ENCODE data around the gene SLC26A1.

The SLC26A1 gene

GRCh38 chr4:993111-994029 is at the start of gene SLC26A1:
TSS of gene SLC26A1 (minus strand) at chr4:993404. CDS start at chr4:991703, 1,701 bp downstream.
- peaks cover 29% of the 10 kb centered on the region for H3K27me3 ChIP-seq (ENCODE audit: control insufficient read depth, insufficient read depth, low read length)
- peak within 1 kb of the TSS; percentile 42 for H3K27ac ChIP-seq (ENCODE audit: low read depth, low read length)
- no peak within 1 kb of the TSS for H3K4me3 ChIP-seq (ENCODE audit: low read depth, low read length)
- no peak within 1 kb of the TSS for H3K9ac ChIP-seq (ENCODE audit: low read depth, low read length)
- no peaks in the 10 kb centered on the region for H3K36me3 ChIP-seq (ENCODE audit: control insufficient read depth, insufficient read depth, low read length)
- H3K4me1 ChIP-seq (ENCODE audit: control insufficient read depth, insufficient read depth, low read length): no peaks in the 10 kb centered on the region
- no peaks in the 10 kb centered on the region for H3K9me3 ChIP-seq (ENCODE audit: control insufficient read depth, insufficient read depth, low read length)

GRCh38 chr4:1042352-1043055 is 49.3 kb upstream of the SLC26A1 start:
- Histone ChIP-seq H3K9me3 (ENCODE audit: control insufficient read depth, insufficient read depth, low read length) (no peaks in the 10 kb centered on the region), H3K27ac (ENCODE audit: low read depth, low read length) (no peak overlapping the region), H3K27me3 (ENCODE audit: control insufficient read depth, insufficient read depth, low read length) (peaks cover 23% of the 10 kb centered on the region; the same call in 1 of the 2 replicates), H3K4me3 (ENCODE audit: low read depth, low read length) (no peak overlapping the region), H3K36me3 (ENCODE audit: control insufficient read depth, insufficient read depth, low read length) (no peaks in the 10 kb centered on the region), H3K9ac (ENCODE audit: low read depth, low read length) (no peak overlapping the region), H3K4me1 (ENCODE audit: control insufficient read depth, insufficient read depth, low read length) (peaks cover 5% of the 10 kb centered on the region; the same call in 1 of the 2 replicates)

- Histone ChIP-seq H3K9me3 (ENCODE audit: control insufficient read depth, insufficient read depth, low read length) (no peaks in the 10 kb centered on the region), H3K27ac (ENCODE audit: low read depth, low read length) (peak overlapping the region; percentile 40), H3K27me3 (ENCODE audit: control insufficient read depth, insufficient read depth, low read length) (peaks cover 23% of the 10 kb centered on the region; the same call in 1 of the 2 replicates), H3K36me3 (ENCODE audit: control insufficient read depth, insufficient read depth, low read length) (no peaks in the 10 kb centered on the region), H3K9ac (ENCODE audit: low read depth, low read length) (no peak overlapping the region), H3K4me1 (ENCODE audit: control insufficient read depth, insufficient read depth, low read length) (peaks cover 5% of the 10 kb centered on the region; the same call in 1 of the 2 replicates), H3K4me3 (ENCODE audit: low read depth, low read length) (no peak overlapping the region)
These were observed 48.7 kb upstream of the SLC26A1 start for GRCh38 chr4:1041936-1042330.

GRCh38 chr4:1041147-1041935 is 48.1 kb upstream of the SLC26A1 start:
- H3K27ac ChIP-seq (ENCODE audit: low read depth, low read length): peak overlapping the region; percentile 40
- peaks cover 23% of the 10 kb centered on the region; the same call in 1 of the 2 replicates for H3K27me3 ChIP-seq (ENCODE audit: control insufficient read depth, insufficient read depth, low read length)
- H3K4me3 ChIP-seq (ENCODE audit: low read depth, low read length): no peak overlapping the region
- H3K4me1 ChIP-seq (ENCODE audit: control insufficient read depth, insufficient read depth, low read length): peaks cover 5% of the 10 kb centered on the region; the same call in 1 of the 2 replicates
- H3K9me3 ChIP-seq (ENCODE audit: control insufficient read depth, insufficient read depth, low read length): no peaks in the 10 kb centered on the region
- no peaks in the 10 kb centered on the region for H3K36me3 ChIP-seq (ENCODE audit: control insufficient read depth, insufficient read depth, low read length)
- H3K9ac ChIP-seq (ENCODE audit: low read depth, low read length): no peak overlapping the region

GRCh38 chr4:1040344-1041146 is 47.3 kb upstream of the SLC26A1 start:
- no peaks in the 10 kb centered on the region for H3K36me3 ChIP-seq (ENCODE audit: control insufficient read depth, insufficient read depth, low read length)
- H3K9ac ChIP-seq (ENCODE audit: low read depth, low read length): no peak overlapping the region
- peaks cover 22% of the 10 kb centered on the region; the same call in 1 of the 2 replicates for H3K27me3 ChIP-seq (ENCODE audit: control insufficient read depth, insufficient read depth, low read length)
- H3K9me3 ChIP-seq (ENCODE audit: control insufficient read depth, insufficient read depth, low read length): no peaks in the 10 kb centered on the region
- no peak overlapping the region for H3K4me3 ChIP-seq (ENCODE audit: low read depth, low read length)
- no peak overlapping the region for H3K27ac ChIP-seq (ENCODE audit: low read depth, low read length)
- peaks cover 5% of the 10 kb centered on the region; the same call in 1 of the 2 replicates for H3K4me1 ChIP-seq (ENCODE audit: control insufficient read depth, insufficient read depth, low read length)

GRCh38 chr4:1039493-1040343 is 46.5 kb upstream of the SLC26A1 start:
- Histone ChIP-seq H3K27ac (ENCODE audit: low read depth, low read length) (no peak overlapping the region), H3K27me3 (ENCODE audit: control insufficient read depth, insufficient read depth, low read length) (peaks cover 13% of the 10 kb centered on the region; the same call in 1 of the 2 replicates), H3K9me3 (ENCODE audit: control insufficient read depth, insufficient read depth, low read length) (no peaks in the 10 kb centered on the region), H3K9ac (ENCODE audit: low read depth, low read length) (no peak overlapping the region), H3K4me3 (ENCODE audit: low read depth, low read length) (no peak overlapping the region), H3K36me3 (ENCODE audit: control insufficient read depth, insufficient read depth, low read length) (no peaks in the 10 kb centered on the region), H3K4me1 (ENCODE audit: control insufficient read depth, insufficient read depth, low read length) (peaks cover 5% of the 10 kb centered on the region; the same call in 1 of the 2 replicates)

DNA sequence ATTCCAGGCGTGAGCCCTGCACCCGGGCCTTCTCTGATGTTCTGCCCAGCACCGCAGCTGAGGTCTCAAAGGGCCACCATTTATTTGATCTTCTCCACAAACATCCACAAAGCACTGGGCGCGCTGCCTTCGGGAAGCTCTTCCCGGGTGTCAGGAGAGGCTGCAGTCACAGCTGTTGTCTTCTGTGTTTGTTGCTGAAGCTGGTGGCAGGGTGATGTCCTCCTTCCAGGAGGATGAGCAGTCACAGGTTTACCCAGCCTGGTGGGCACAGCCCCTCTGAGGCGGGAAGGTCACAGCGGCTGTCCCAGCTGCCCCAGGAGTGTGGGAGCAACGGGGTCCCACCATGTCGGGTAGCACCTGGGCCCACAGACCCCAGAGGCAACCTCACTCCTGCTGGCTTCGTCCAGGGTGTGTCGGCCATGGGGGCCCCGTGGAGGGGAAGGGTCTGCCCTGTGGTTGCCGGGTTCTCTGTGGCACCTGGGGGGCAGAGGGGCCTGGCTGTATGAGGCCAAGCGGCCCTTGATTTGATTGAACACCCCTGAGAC is 45.8 kb upstream of the SLC26A1 start:
- Histone ChIP-seq H3K4me1 (ENCODE audit: control insufficient read depth, insufficient read depth, low read length) (peaks cover 5% of the 10 kb centered on the region; the same call in 1 of the 2 replicates), H3K27ac (ENCODE audit: low read depth, low read length) (no peak overlapping the region), H3K27me3 (ENCODE audit: control insufficient read depth, insufficient read depth, low read length) (peaks cover 6% of the 10 kb centered on the region; the same call in 1 of the 2 replicates)

DNA sequence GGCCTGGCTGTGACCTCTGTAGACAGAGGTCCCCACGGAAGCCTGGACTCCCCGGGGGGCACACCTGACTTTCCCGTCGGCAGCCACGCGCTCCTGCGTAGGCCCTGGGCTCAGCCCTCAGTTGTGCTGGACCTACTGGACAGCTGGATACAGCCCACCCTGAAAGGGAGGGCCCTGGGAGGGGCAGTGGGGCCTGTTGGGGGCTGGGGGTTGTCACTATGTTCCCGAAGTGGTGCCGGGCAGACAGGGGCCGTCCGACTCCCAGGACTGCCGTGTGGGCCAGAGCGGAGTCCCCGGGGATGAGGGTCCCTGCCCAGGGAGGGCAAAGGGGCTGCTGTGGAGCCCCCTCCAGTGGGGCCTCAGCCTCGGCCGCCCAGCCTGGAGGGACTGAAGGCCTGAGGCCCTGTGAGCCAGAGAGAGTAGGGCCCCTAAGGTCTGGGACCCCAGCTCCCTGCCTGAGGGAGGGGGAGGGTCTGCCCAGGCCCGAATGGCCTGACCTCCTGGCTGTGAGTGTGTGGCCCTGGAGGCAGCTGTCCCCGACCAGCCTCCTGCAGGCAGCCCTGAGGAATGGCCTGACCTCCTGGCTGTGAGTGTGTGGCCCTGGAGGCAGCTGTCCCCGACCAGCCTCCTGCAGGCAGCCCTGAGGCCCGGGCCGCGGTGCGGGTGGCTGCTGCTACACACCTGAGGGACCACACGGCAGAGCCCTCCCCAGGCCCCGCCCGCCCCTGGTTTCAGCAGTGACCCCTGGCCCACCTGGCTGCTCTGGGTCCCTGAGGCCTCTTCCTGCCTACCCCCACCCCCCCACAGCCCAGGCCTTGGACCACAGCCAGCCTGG is 44.0 kb upstream of the SLC26A1 start:
- no peaks in the 10 kb centered on the region for H3K4me1 ChIP-seq (ENCODE audit: control insufficient read depth, insufficient read depth, low read length)
- no peaks in the 10 kb centered on the region for H3K9me3 ChIP-seq (ENCODE audit: control insufficient read depth, insufficient read depth, low read length)
- no peaks in the 10 kb centered on the region for H3K27me3 ChIP-seq (ENCODE audit: control insufficient read depth, insufficient read depth, low read length)
- H3K27ac ChIP-seq (ENCODE audit: low read depth, low read length): no peak overlapping the region
- H3K36me3 ChIP-seq (ENCODE audit: control insufficient read depth, insufficient read depth, low read length): no peaks in the 10 kb centered on the region
- H3K4me3 ChIP-seq (ENCODE audit: low read depth, low read length): no peak overlapping the region
- H3K9ac ChIP-seq (ENCODE audit: low read depth, low read length): no peak overlapping the region

More for the DNA sequence above, 45.8 kb upstream of the SLC26A1 start:
- no peaks in the 10 kb centered on the region for H3K36me3 ChIP-seq (ENCODE audit: control insufficient read depth, insufficient read depth, low read length)
- no peak overlapping the region for H3K4me3 ChIP-seq (ENCODE audit: low read depth, low read length)
- no peak overlapping the region for H3K9ac ChIP-seq (ENCODE audit: low read depth, low read length)
- no peaks in the 10 kb centered on the region for H3K9me3 ChIP-seq (ENCODE audit: control insufficient read depth, insufficient read depth, low read length)

DNA sequence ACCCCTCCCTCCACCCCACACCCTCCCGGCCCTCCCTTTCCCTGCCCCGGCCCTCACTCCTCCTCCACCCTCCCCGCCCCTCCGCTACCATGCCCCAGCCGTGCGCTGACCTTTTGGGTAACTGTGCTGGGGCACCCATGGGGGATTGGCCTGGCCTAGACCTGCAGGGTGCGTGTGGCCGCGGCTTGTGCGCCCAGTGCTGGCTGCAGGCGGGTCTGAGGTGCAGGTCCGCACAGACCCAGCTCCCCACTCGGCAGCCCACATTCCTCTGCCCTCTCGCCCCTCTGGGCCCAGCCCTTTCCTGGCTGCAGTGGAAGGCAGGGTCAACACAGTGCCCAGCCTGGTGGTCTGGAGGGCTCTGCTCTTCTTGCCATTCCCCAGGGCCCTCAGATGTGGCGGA is 42.9 kb upstream of the SLC26A1 start:
- no peaks in the 10 kb centered on the region for H3K27me3 ChIP-seq (ENCODE audit: control insufficient read depth, insufficient read depth, low read length)
- no peaks in the 10 kb centered on the region for H3K9me3 ChIP-seq (ENCODE audit: control insufficient read depth, insufficient read depth, low read length)
- H3K9ac ChIP-seq (ENCODE audit: low read depth, low read length): no peak overlapping the region
- H3K36me3 ChIP-seq (ENCODE audit: control insufficient read depth, insufficient read depth, low read length): no peaks in the 10 kb centered on the region
- no peak overlapping the region for H3K4me3 ChIP-seq (ENCODE audit: low read depth, low read length)
- H3K4me1 ChIP-seq (ENCODE audit: control insufficient read depth, insufficient read depth, low read length): no peaks in the 10 kb centered on the region
- H3K27ac ChIP-seq (ENCODE audit: low read depth, low read length): no peak overlapping the region

Measured in HUES48 (cell line).